HG03139 (cell line): Measurements from ENCODE around the gene AKAP13.
"Not testable (repeated sequence)": the region's sequence is repeated elsewhere in the genome, so short reads cannot be mapped to it uniquely, and the experiment has no call there.

Experiments used
- ATAC-seq: cut with Tn5 transposase; IDR thresholded peaks from one replicate; pipeline ENCODE4 v1.9.1; 2021; ENCODE audit not compliant: unreplicated experiment

The AKAP13 gene

GRCh38 chr15:85534031-85534430 lies 153.6 kb downstream of the AKAP13 start:
- ATAC-seq: peak; percentile 85

- ATAC-seq: not testable (repeated sequence)
Measured at GRCh38 chr15:85535533-85536330, 155.3 kb downstream of the AKAP13 start.

GRCh38 chr15:85536341-85536740 lies 155.9 kb downstream of the AKAP13 start:
- ATAC-seq: no peak

GRCh38 chr15:85539491-85539890 lies 159.1 kb downstream of the AKAP13 start:
- ATAC-seq: no peak

DNA sequence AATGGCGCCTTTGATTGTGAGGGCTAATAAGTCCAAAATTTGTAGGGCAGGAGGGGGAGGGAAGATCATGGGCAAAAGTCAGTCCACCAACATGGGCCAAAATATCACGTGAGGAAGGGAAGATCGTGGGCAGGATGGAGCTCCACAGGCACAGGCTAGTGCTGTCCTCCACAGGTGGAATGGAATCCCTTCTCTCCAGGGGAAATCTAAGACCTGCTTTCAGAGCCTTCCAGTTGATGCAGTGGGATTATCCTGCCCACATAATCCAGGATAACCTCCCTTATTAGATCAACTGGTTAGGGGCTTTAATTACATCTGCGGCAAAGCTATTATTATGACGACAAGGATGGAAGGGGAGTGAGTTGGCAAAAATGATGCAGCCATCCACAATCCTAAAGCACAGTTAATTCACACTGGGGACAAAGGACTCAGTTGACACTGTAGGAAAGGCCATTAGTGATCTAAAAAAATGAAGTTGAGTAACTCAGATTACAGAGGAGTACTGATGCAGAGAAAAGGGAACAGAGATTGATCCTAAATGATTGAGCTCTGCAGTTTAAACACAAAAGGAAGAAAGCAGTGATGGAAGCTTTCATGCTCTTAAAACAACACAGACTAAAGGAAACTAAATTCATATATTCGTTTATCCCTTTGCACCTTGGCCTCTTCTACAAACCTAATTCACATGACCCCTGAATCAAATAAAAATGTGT lies 159.8 kb downstream of the AKAP13 start:
- ATAC-seq: no peak

GRCh38 chr15:85541744-85542143 lies 161.3 kb downstream of the AKAP13 start:
- ATAC-seq: peak; percentile 46

DNA sequence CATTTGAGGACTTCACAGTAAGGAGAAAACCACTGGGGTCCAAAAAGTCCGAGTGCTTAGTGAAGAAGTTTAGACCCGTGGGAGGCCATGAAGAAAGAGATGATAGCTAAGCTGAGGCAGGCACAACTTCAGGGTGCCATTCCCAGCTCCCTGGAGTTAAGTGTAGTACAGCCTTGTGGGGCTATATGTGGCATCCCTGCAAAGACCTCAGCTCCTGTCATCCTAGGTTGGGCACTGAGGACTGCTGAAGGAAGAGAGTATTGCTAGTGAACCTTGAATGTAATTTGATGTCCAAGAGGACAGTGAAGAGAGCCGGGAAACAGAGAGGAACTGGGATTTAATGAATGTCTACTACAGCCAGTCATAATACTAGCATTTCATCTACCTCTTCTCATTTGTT lies 162.1 kb downstream of the AKAP13 start:
- ATAC-seq: no peak

- no peak for ATAC-seq
Measured at GRCh38 chr15:85542895-85543331, 162.5 kb downstream of the AKAP13 start.

- no peak for ATAC-seq
Measured at GRCh38 chr15:85543741-85544155, 163.3 kb downstream of the AKAP13 start.

DNA sequence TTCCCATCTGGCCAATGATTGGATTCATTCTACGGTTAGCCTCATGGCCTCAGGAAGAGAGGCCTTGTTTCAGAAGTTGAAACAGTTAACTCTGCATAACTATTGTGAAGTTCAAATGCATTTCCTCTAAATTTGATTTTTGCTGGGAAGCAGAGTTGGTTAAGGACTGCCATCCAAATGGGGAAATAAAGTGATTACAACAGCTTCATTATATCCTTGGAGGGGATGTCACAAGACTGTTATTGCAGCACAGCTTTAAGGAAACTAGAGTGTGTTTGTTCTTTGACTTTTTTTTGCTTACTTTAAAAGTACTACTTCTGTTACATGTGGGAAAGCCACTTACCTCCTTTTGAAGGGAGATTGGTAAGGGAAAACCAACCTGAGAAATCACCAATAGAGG lies 164.8 kb downstream of the AKAP13 start:
- ATAC-seq: no peak

DNA sequence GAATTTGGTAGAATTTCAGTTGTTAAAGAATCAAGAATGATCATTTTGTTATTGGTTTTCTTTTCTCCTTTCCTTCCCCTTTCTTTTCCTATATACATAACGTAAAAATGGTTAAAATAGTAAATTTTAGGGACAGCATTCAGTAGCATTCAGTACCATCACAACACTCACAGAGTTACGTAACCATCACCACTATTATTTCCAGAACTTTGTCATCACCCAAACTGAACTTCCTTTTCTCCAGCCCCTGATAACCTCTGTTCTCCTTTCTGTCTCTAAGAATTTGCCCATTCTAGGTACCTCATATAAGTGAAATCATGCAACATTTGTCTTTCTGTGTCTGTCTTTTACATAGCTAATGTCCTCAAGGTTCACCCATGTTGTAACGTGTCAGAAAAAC lies 165.3 kb downstream of the AKAP13 start:
- ATAC-seq: no peak

DNA sequence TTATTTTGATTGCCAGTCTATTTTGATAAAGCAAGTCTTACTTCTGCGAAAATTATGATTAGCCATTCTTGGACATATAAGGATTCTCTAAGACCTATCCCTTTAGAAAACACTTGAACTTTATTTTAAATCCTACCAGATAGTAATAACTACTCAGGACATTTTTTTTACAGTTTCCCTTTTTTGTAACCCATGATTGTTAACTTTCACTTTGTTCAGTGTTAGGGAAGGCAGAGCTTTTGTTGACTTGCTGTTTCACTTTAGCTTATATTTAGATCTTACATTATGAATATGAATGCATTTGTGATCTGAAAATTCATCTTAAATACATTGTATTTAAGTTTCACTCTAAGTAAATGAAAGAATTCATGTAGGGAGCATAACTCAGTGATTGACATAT lies 167.0 kb downstream of the AKAP13 start:
- no peak for ATAC-seq

DNA sequence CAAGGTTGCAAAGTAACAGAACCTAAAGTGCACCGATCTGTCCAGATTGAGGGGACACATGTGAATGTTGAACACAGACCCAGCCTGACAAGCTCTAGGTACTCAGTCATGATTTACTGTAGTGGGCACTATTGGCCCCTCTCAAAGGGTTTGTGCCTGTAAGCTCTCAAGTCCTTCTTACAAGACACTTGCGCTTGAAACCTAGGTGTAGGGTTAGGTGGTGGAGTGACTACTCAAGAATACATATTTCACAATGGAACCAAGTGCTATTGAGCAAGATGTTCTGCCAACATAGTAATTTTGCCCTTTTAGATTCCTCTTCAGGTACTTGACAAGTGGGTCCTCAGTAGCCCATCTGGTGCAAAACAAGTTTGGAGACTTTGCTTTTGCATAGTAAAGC lies 169.9 kb downstream of the AKAP13 start:
- no peak for ATAC-seq

DNA sequence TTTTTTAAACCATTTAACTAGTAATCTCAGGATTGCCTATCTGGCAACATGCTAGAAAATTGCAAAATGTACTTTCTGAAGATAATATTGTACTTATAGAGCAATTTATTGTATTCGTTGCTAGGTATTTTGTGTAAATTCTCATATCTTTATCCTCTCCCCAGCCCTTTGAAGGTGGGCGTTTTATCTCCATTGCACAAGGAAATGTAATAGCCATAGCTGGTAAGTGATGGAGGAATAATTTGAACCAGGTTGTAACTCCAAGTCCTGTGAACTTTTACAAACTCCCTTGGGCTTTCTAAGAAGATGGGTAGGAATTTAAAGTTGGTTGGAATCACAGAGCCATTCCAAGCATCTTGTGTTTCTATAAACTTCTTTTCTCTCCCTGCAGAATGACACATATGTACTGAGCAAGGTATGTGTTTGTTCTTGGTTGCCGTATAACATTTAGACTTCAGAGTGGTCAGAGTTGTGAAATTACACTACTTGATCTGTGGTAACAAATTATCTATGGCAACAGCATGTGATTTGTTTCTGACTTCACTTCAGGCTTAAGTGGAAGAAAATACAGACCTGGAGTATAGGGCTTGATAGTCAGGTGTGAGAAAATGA lies 170.9 kb downstream of the AKAP13 start:
- no peak for ATAC-seq

DNA sequence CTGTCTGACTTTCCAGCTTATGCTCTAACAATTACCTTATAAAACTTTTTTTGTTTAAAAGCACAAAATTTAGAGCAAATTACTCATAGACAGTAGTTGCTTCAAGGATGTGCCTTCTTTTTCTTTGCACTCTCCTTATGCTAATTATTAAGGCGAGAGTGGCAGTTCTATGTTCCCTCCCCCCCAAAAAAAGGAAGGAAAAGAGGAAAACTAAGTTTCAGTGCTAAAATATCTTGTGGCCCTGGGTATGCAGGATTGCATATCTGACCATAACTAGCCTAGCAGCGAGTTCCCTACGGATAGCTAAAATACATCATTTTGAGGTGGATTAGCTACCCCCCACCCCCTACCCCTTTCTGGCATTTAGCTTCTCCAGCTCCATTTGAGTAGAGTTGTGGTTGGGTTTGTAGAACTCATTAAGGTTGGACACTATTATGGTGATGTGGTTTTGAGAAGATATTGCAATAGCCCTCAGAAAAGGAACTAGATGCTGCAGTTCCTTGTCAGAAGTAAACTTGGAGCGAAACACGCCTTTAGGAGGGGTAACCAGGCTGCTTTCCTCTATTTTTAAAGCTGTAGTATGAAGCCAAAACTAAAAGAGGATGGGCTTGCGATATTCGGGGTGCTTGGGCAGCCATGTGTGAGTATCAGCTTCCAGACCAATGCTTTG lies 174.6 kb downstream of the AKAP13 start:
- peak; percentile 47 for ATAC-seq

DNA sequence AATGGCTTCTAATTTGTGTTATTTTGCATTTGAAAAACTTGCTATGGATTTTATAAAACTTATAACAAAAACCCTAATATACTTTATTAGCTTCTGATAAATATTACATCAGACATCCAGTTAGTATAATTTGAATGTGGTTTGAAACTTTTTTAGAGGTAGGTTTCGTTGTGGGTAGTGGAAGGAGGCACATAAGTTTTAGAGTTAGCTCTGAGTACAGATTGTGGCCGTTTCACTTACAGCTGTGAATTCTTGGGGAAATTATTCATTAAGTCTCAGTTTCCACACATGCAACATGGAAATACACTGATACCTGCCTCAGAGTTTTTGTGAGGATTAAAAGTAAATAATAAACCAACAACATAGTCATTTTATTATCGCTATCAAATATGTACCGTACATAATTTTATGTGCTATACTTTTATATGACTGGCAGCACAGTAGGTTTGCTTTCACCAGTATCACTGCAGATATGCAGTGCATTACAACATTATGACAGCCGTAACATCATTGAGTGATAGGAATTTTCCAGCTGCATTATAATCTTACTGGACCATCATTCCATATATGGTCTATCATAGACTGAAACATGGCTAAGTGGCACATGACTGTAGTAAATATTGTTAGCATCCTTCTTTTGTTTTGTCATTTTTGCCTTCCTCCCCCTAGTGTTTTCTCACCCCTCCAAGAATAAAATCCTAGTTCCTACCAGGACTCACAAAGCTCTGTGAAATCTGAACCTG lies 175.6 kb downstream of the AKAP13 start:
- ATAC-seq: no peak

GRCh38 chr15:85556618-85556895 lies 176.2 kb downstream of the AKAP13 start:
- no peak for ATAC-seq

GRCh38 chr15:85557385-85557784 lies 177.0 kb downstream of the AKAP13 start:
- no peak for ATAC-seq

DNA sequence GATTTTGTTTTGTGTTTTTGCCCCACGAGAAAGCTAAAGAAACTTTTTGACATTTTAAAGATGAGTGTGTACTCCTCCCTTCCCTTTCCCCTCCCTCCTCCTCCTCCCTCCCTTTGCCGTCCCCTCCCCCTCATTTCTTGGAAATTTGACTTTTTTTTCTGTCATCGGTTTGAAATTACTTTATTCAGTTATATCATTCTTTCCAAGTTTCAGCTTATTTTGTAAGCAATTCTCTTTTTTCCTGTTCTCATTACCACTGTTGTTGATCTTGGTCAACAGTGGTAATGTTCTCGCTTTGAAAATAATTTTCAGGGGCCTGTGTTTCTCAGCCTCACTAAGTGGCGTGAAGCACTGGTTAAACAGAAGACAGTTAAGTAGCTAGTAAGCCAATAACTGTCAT lies 178.4 kb downstream of the AKAP13 start:
- ATAC-seq: no peak

- no peak for ATAC-seq
Measured at GRCh38 chr15:85559530-85559929, 179.1 kb downstream of the AKAP13 start.

DNA sequence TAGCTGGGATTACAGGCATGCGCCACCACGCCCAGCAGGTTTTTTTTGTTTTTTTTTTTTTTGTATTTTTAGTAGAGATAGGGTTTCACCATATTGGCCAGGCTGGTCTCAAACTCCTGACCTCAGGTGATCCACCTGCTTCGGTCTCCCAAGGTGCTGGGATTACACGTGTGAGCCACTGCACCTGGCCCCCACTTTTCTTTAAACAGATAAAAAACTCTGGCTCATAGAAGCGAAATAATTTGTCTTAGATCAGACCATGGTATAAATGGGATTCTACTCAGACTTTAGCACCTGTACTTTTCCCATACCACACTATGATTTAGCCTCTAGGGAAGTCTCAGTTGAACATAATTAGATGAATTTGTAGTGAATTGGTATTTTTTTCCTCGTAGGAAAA lies 182.4 kb downstream of the AKAP13 start:
- ATAC-seq: no peak
